SK-N-SH (cell line): ENCODE measurements around the gene HAT1. TPM values are rescaled to one million over a fixed set of nuclear protein-coding genes. Genes with fewer than 3 reads are reported as not detected.
A peak's percentile ranks its signal among the peaks of the same experiment; 100 is the strongest.
"Not testable (repeated sequence)": the region's sequence is repeated elsewhere in the genome, so short reads cannot be mapped to it uniquely, and the experiment has no call there.

Experiments
- CTCF ChIA-PET: fragments of 300-600, 350-600 bp; formaldehyde crosslinking; extraction: SDS; loops from one replicate; lab custom pipeline; 2021; lab: Yijun Ruan, JAX
- POLR2A ChIA-PET: fragments of 350-600 bp; sonication (Branson Sonifier 250); formaldehyde crosslinking; extraction: SDS; loops from one replicate; lab custom pipeline; 2020; ENCODE audit warnings: antibody characterized with exemption, inconsistent platforms; lab: Yijun Ruan, JAX
- DNase-seq: peaks from one replicate; pipeline ENCODE4 v3.0.0; 2012
- H2AFZ ChIP-seq: fragments of 200-600 bp; sonication (generic); 2 replicates; pipeline ENCODE4 v1.8.1; 2016; ENCODE audit warnings: antibody characterized with exemption, mild to moderate bottlenecking, low read depth
- H3F3A ChIP-seq: fragments of 200-600 bp; sonication (generic); replicated peaks from 2 replicates; pipeline ENCODE3; 2016; ENCODE audit warnings: antibody characterized with exemption, mild to moderate bottlenecking; ENCODE audit not compliant: insufficient read depth
- H3K27ac ChIP-seq, 2 experiments: fragments of 200-500 bp in 1 of 2; fragments of 200-600 bp in 1 of 2; sonication (Bioruptor generic) in 1 of 2; sonication (generic), shearing (Covaris generic) in 1 of 2; 2 replicates each; pipeline versions ENCODE4 v1.5.1 to v1.6.1; 2014 to 2016; ENCODE audit warnings: low read depth in 2 of 2, inconsistent platforms in 1 of 2, low read length in 1 of 2, mild to moderate bottlenecking in 1 of 2, mixed read lengths in 1 of 2
- H3K27me3 ChIP-seq: fragments of 200-600 bp; sonication (generic), shearing (Covaris generic); 2 replicates; pipeline ENCODE4 v1.6.1; 2016; ENCODE audit warnings: mixed run types; ENCODE audit not compliant: insufficient read depth
- H3K36me3 ChIP-seq, 2 experiments: fragments of 200-500 bp in 1 of 2; fragments of 200-600 bp in 1 of 2; sonication (Bioruptor generic) in 1 of 2; sonication (generic) in 1 of 2; replicated peaks in 1 of 2; 2 replicates each; pipeline versions ENCODE3 to v1.5.1; 2014 to 2016; ENCODE audit warnings: low read length in 1 of 2, mild to moderate bottlenecking in 1 of 2; ENCODE audit not compliant: insufficient read depth in 2 of 2, control insufficient read depth in 1 of 2
- H3K4me1 ChIP-seq, 2 experiments: fragments of 200-500 bp in 1 of 2; fragments of 200-600 bp in 1 of 2; sonication (Bioruptor generic) in 1 of 2; sonication (generic), shearing (Covaris generic) in 1 of 2; 2 replicates each; pipeline versions ENCODE4 v1.5.1 to v1.6.1; 2014 to 2016; ENCODE audit warnings: low read depth in 1 of 2, low read length in 1 of 2, mixed run types in 1 of 2; ENCODE audit not compliant: insufficient read depth in 2 of 2, control insufficient read depth in 1 of 2
- H3K4me2 ChIP-seq: fragments of 200-600 bp; sonication (generic), shearing (Covaris generic); 2 replicates; pipeline ENCODE4 v1.6.1; 2017; ENCODE audit warnings: mixed run types
- H3K4me3 ChIP-seq, 2 experiments: fragments of 200-500 bp in 1 of 2; fragments of 200-600 bp in 1 of 2; sonication (Bioruptor generic) in 1 of 2; sonication (generic), shearing (Covaris generic) in 1 of 2; 2 replicates each; pipeline versions ENCODE4 v1.5.1 to v1.8.1; 2014 to 2016; ENCODE audit warnings: low read depth in 2 of 2, inconsistent platforms in 1 of 2, low read length in 1 of 2, mild to moderate bottlenecking in 1 of 2, mixed read lengths in 1 of 2, moderate library complexity in 1 of 2
- H3K79me2 ChIP-seq: fragments of 200-600 bp; sonication (generic); 2 replicates; pipeline ENCODE4 v1.8.1; 2017; ENCODE audit warnings: mild to moderate bottlenecking; ENCODE audit not compliant: insufficient read depth
- H3K9ac ChIP-seq: fragments of 200-600 bp; sonication (generic); 2 replicates; pipeline ENCODE4 v1.6.1; 2017; ENCODE audit warnings: mixed run types
- H3K9me2 ChIP-seq: fragments of 200-600 bp; sonication (generic); 2 replicates; pipeline ENCODE4 v1.6.1; 2017; ENCODE audit warnings: mixed run types
- H3K9me3 ChIP-seq: fragments of 200-600 bp; sonication (generic); 2 replicates; pipeline ENCODE4 v1.6.1; 2017; ENCODE audit warnings: mixed run types, mild to moderate bottlenecking, moderate library complexity
- H4K20me1 ChIP-seq: fragments of 200-600 bp; sonication (generic); 2 replicates; pipeline ENCODE4 v1.6.1; 2017; ENCODE audit warnings: mild to moderate bottlenecking, mixed run types; ENCODE audit not compliant: insufficient read depth
- CHD2 ChIP-seq: fragments of 150-350 bp; IDR thresholded peaks from 2 replicates; pipeline ENCODE4 v1.6.1; 2018; ENCODE audit warnings: low read length; ENCODE audit not compliant: partially characterized antibody
- ELF1 ChIP-seq: IDR thresholded peaks from 2 replicates; pipeline ENCODE4 v1.4.0; 2012
- EP300 ChIP-seq, 2 experiments: IDR thresholded peaks; 2 replicates each; pipeline versions ENCODE4 v1.4.0 to v1.6.1; 2012; ENCODE audit warnings: borderline replicate concordance in 1 of 2, low read depth in 1 of 2, low read length in 1 of 2
- EZH2phosphoT487 ChIP-seq: fragments of 200-600 bp; sonication (generic); IDR thresholded peaks from 2 replicates; pipeline ENCODE4 v1.6.1; 2017; ENCODE audit warnings: low read depth, mixed run types, mild to moderate bottlenecking, antibody characterized with exemption, moderate library complexity, borderline replicate concordance
- FOXM1 ChIP-seq: IDR thresholded peaks from 2 replicates; pipeline ENCODE4 v1.4.0; 2012; ENCODE audit warnings: low read depth, mild to moderate bottlenecking
- GABPA ChIP-seq: IDR thresholded peaks from 2 replicates; pipeline ENCODE4 v1.4.0; 2012; ENCODE audit warnings: low read depth, mild to moderate bottlenecking
- GATA2 ChIP-seq: sonication (generic); formaldehyde crosslinking; IDR thresholded peaks from 2 replicates; pipeline ENCODE4 v1.5.0; 2020; ENCODE audit warnings: mild to moderate bottlenecking, missing genetic modification reagents
- IRF3 ChIP-seq: fragments of 150-350 bp; IDR thresholded peaks from 2 replicates; pipeline ENCODE4 v1.6.1; 2016; ENCODE audit warnings: mild to moderate bottlenecking, low read depth, low read length
- JUND ChIP-seq: IDR thresholded peaks from 2 replicates; pipeline ENCODE4 v1.4.0; 2012
- MAX ChIP-seq: IDR thresholded peaks from 2 replicates; pipeline ENCODE4 v1.4.0; 2012; ENCODE audit warnings: low read depth
- MEF2A ChIP-seq: IDR thresholded peaks from 2 replicates; pipeline ENCODE4 v1.4.0; 2012; ENCODE audit warnings: low read depth, borderline replicate concordance
- NFIC ChIP-seq: IDR thresholded peaks from 2 replicates; pipeline ENCODE4 v1.4.0; 2012; ENCODE audit warnings: borderline replicate concordance
- PBX3 ChIP-seq: IDR thresholded peaks from 2 replicates; pipeline ENCODE4; 2012
- POLR2AphosphoS5 ChIP-seq: IDR thresholded peaks from 2 replicates; pipeline ENCODE4 v1.6.1; 2012; ENCODE audit warnings: low read depth, low read length
- RCOR1 ChIP-seq: fragments of 150-350 bp; IDR thresholded peaks from 2 replicates; pipeline ENCODE4 v1.6.1; 2017; ENCODE audit warnings: antibody characterized with exemption, low read length
- RFX5 ChIP-seq: IDR thresholded peaks from 2 replicates; pipeline ENCODE4 v1.6.1; 2012; ENCODE audit warnings: mild to moderate bottlenecking, improper control_type of control experiment, low read length
- SIN3A ChIP-seq: IDR thresholded peaks from 2 replicates; pipeline ENCODE4 v1.6.1; 2012; ENCODE audit warnings: low read depth, mild to moderate bottlenecking, low read length, moderate library complexity, borderline replicate concordance
- TAF1 ChIP-seq: IDR thresholded peaks from 2 replicates; pipeline ENCODE4 v1.6.1; 2012; ENCODE audit warnings: low read depth, mild to moderate bottlenecking, low read length, moderate library complexity, borderline replicate concordance
- TEAD4 ChIP-seq: IDR thresholded peaks from 2 replicates; pipeline ENCODE4 v1.4.0; 2012; ENCODE audit warnings: mild to moderate bottlenecking, borderline replicate concordance; ENCODE audit not compliant: insufficient read depth
- USF1 ChIP-seq: IDR thresholded peaks from 2 replicates; pipeline ENCODE4 v1.4.0; 2012; ENCODE audit warnings: low read depth, borderline replicate concordance
- YY1 ChIP-seq: IDR thresholded peaks from 2 replicates; pipeline ENCODE4 v1.4.0; 2012; ENCODE audit warnings: low read depth, mild to moderate bottlenecking
- WGBS: methylation state at CpG from one replicate; pipeline ENCODE4 v1.1.6; 2017; ENCODE audit warnings: low lambda C conversion rate; 5-methylcytosine and 5-hydroxymethylcytosine counted together
- polyA plus RNA-seq, 3 experiments: library from polyadenylated mRNA; depleted of rRNA; stranded (reverse); fragments of >200 nt; gene quantifications; 2 replicates each; pipeline ENCODE4 v1.2.3, GENCODE V29; 2012

The HAT1 gene
- polyA plus RNA-seq, 1 of the 3 experiments (the other 2 are of a cell fraction) = 18.6 TPM

- Histone ChIP-seq H3K4me2 (no peak overlapping the region), H3K27ac (no peak overlapping the region), H3K79me2 (no peaks in the 10 kb centered on the region), H3K4me1 (peaks cover 0 to 3% of the 10 kb centered on the region in 2 experiments; a peak in 1 of 4 replicates), H2AFZ (no peak overlapping the region), H3K27me3 (no peaks in the 10 kb centered on the region), H3K9me3 (no peaks in the 10 kb centered on the region), H3F3A (no peaks in the 10 kb centered on the region), H3K36me3 (no peaks in the 10 kb centered on the region), H3K4me3 (no peak overlapping the region), H4K20me1 (no peaks in the 10 kb centered on the region), H3K9me2 (no peaks in the 10 kb centered on the region), H3K9ac (no peak overlapping the region)
- ChIA-PET CTCF (interaction anchor here (1.3 kb wide), 1 partner anchor 290 kb away, joined by 4 read pairs; no protein-coding TSS in a partner anchor), POLR2A (interaction anchor here (0.5 kb wide), 1 partner anchor 852 kb away, joined by 3 read pairs; no protein-coding TSS in a partner anchor)
- TF ChIP-seq POLR2AphosphoS5 (no peak), IRF3 (no peak), CHD2 (no peak)
- 93% methylated on average over 5 of the region's 5 CpGs for WGBS
- no peak for DNase-seq
Observed at GRCh38 chr2:171996021-171996420, 73.8 kb downstream of the HAT1 start.

GRCh38 chr2:171997031-171997430 is 74.8 kb downstream of the HAT1 start:
- H3K27me3 ChIP-seq, H3K79me2 ChIP-seq, H3K27ac ChIP-seq, H3K9me2 ChIP-seq, H3K4me1 ChIP-seq, H3F3A ChIP-seq, H3K9me3 ChIP-seq, DNase-seq, H4K20me1 ChIP-seq, H3K4me2 ChIP-seq, H3K36me3 ChIP-seq, H3K9ac ChIP-seq, H3K4me3 ChIP-seq, H2AFZ ChIP-seq, POLR2A ChIA-PET: not testable (repeated sequence)
- CTCF ChIA-PET = interaction anchor here (1.3 kb wide), 1 partner anchor 291 kb away, joined by 4 read pairs; no protein-coding TSS in a partner anchor
- WGBS = 93% methylated on average over 5 of the region's 5 CpGs

- Histone ChIP-seq H4K20me1 (no peaks in the 10 kb centered on the region), H3K27me3 (no peaks in the 10 kb centered on the region), H3K27ac (0 out of 4 replicates have a peak overlapping the region, but pooled peaks of 1 of the 2 experiments have one; percentile 44), H3K4me2 (peak overlapping the region; percentile 91), H3K36me3 (no peaks in the 10 kb centered on the region), H3K9me3 (no peaks in the 10 kb centered on the region), H3K4me1 (peaks cover 0 to 3% of the 10 kb centered on the region in 2 experiments; a peak in 1 of 4 replicates), H3K9me2 (no peaks in the 10 kb centered on the region), H3K4me3 (peak overlapping the region; percentile 66 to 80), H3F3A (no peaks in the 10 kb centered on the region), H2AFZ (peak overlapping the region; percentile 97), H3K9ac (peak overlapping the region; percentile 60; the same call in 1 of the 2 replicates), H3K79me2 (no peaks in the 10 kb centered on the region)
- ChIA-PET POLR2A (no interaction called here), CTCF (no interaction called here)
- no peak for DNase-seq
- no peak for TF ChIP-seq MEF2A
- no peak for TF ChIP-seq RFX5
- no peak for TF ChIP-seq POLR2AphosphoS5
- no peak for TF ChIP-seq RCOR1
- no peak for TF ChIP-seq JUND
- no peak for TF ChIP-seq NFIC
- no peak for TF ChIP-seq TAF1
- no peak for TF ChIP-seq GABPA
- no peak for TF ChIP-seq EZH2phosphoT487
- no peak for TF ChIP-seq FOXM1
- TF ChIP-seq USF1 = no peak
- TF ChIP-seq GATA2 (CRISPR knock-in tag) = no peak
- TF ChIP-seq YY1 = no peak
- TF ChIP-seq SIN3A = no peak
- TF ChIP-seq ELF1 = no peak
- TF ChIP-seq MAX = no peak
- TF ChIP-seq PBX3 = no peak
- no peak for TF ChIP-seq TEAD4
- no peak for TF ChIP-seq EP300 (IDR thresholded peaks at IDR 0.05; ENCODE audit: borderline replicate concordance in 1 of 2, low read depth in 1 of 2, low read length in 1 of 2)
- WGBS = 46% methylated on average over 4 of the region's 4 CpGs
Observed at GRCh38 chr2:171999161-171999560, 76.9 kb downstream of the HAT1 start.
